Neural cell (in vitro differentiated cells): ENCODE data around the gene GNLY. TPM values are rescaled to one million over a fixed set of nuclear protein-coding genes. Genes with fewer than 3 reads are reported as not detected.

Source experiments
- H2AFZ ChIP-seq: fragments of 200-600, 300-800 bp; sonication (generic), shearing (Covaris generic); 2 replicates; pipeline ENCODE4 v1.6.0; 2014; ENCODE audit warnings: low read depth, mild to moderate bottlenecking, antibody characterized with exemption, low read length, moderate library complexity
- H3F3A ChIP-seq: fragments of 200-600 bp; shearing (Covaris generic); 2 replicates; pipeline ENCODE4 v1.6.1; 2016; ENCODE audit warnings: mild to moderate bottlenecking, moderate library complexity, mixed read lengths, antibody characterized with exemption, low read length; ENCODE audit not compliant: insufficient read depth, poor library complexity, severe bottlenecking
- H3K27ac ChIP-seq: fragments of 200-600, 300-800 bp; sonication (generic), shearing (Covaris generic); 2 replicates; pipeline ENCODE4 v1.5.1; 2014; ENCODE audit warnings: mild to moderate bottlenecking, low read length, moderate library complexity
- H3K27me3 ChIP-seq: fragments of 300-800, 200-600 bp; sonication (generic), shearing (Covaris generic); 2 replicates; pipeline ENCODE4 v1.6.0; 2014; ENCODE audit warnings: mild to moderate bottlenecking, low read depth, low read length, moderate library complexity; ENCODE audit not compliant: insufficient read depth
- H3K36me3 ChIP-seq: fragments of 300-800, 200-600 bp; sonication (generic), shearing (Covaris generic); 2 replicates; pipeline ENCODE4 v1.5.1; 2014; ENCODE audit warnings: mild to moderate bottlenecking, antibody characterized with exemption, low read length, moderate library complexity; ENCODE audit not compliant: insufficient read depth
- H3K4me2 ChIP-seq: fragments of 300-800, 200-600 bp; sonication (generic), shearing (Covaris generic); 2 replicates; pipeline ENCODE4 v1.6.0; 2014; ENCODE audit warnings: mild to moderate bottlenecking, low read length
- H3K4me3 ChIP-seq: fragments of 300-800, 200-600 bp; sonication (generic), shearing (Covaris generic); 2 replicates; pipeline ENCODE4 v1.5.1; 2014; ENCODE audit warnings: mild to moderate bottlenecking, low read length, moderate library complexity
- H3K79me2 ChIP-seq: fragments of 200-600 bp; shearing (Covaris generic); replicated peaks from 2 replicates; pipeline ENCODE4 v1.6.0; 2014; ENCODE audit warnings: mild to moderate bottlenecking, low read length, moderate library complexity; ENCODE audit not compliant: insufficient read depth
- H3K9ac ChIP-seq: fragments of 300-800, 200-600 bp; sonication (generic), shearing (Covaris generic); 2 replicates; pipeline ENCODE4 v1.6.1; 2016; ENCODE audit warnings: mild to moderate bottlenecking, low read length, mixed read lengths
- H3K9me2 ChIP-seq: fragments of 200-600 bp; shearing (Covaris generic); 2 replicates; pipeline ENCODE4 v1.6.1; 2016; ENCODE audit warnings: mild to moderate bottlenecking, low read length, mixed read lengths; ENCODE audit not compliant: insufficient read depth
- H3K9me3 ChIP-seq: fragments of 200-600, 300-800 bp; sonication (generic), shearing (Covaris generic); 2 replicates; pipeline ENCODE4 v1.6.1; 2016; ENCODE audit warnings: mild to moderate bottlenecking, mixed run types, low read length, moderate library complexity, mixed read lengths
- H4K20me1 ChIP-seq: fragments of 200-600 bp; shearing (Covaris generic); 2 replicates; pipeline ENCODE4 v1.6.1; 2016; ENCODE audit warnings: mild to moderate bottlenecking, mixed run types; ENCODE audit not compliant: insufficient read depth
- CTCF ChIP-seq: fragments of 450-650 bp; IDR thresholded peaks from 2 replicates; pipeline ENCODE4 v1.5.1; 2014; ENCODE audit warnings: antibody characterized with exemption, mild to moderate bottlenecking, moderate library complexity; ENCODE audit not compliant: poor library complexity, severe bottlenecking
- EP300 ChIP-seq: fragments of 450-650 bp; conservative IDR thresholded peaks from 2 replicates; pipeline ENCODE4 v1.6.1; 2014; ENCODE audit warnings: antibody characterized with exemption, mild to moderate bottlenecking, moderate library complexity; ENCODE audit not compliant: poor library complexity, severe bottlenecking
- EZH2 ChIP-seq: fragments of 200-600, 300-800 bp; shearing (Covaris generic), sonication (generic); IDR thresholded peaks from 2 replicates; pipeline ENCODE4 v1.6.1; 2014; ENCODE audit warnings: antibody characterized with exemption, low read length, borderline replicate concordance, mild to moderate bottlenecking; ENCODE audit not compliant: insufficient read depth, poor library complexity, severe bottlenecking
- MXI1 ChIP-seq: fragments of 450-650 bp; conservative IDR thresholded peaks from 2 replicates; pipeline ENCODE4 v1.6.1; 2014; ENCODE audit warnings: antibody characterized with exemption, mild to moderate bottlenecking; ENCODE audit not compliant: poor library complexity, severe bottlenecking
- POLR2AphosphoS5 ChIP-seq: IDR thresholded peaks from 2 replicates; pipeline ENCODE4 v1.6.1; 2012
- RAD21 ChIP-seq: fragments of 450-650 bp; conservative IDR thresholded peaks from 2 replicates; pipeline ENCODE4 v1.6.1; 2014; ENCODE audit warnings: antibody characterized with exemption, mild to moderate bottlenecking, moderate library complexity
- REST ChIP-seq: IDR thresholded peaks from 2 replicates; pipeline ENCODE4 v1.6.1; 2012; ENCODE audit warnings: borderline replicate concordance
- SMC3 ChIP-seq: fragments of 450-650 bp; conservative IDR thresholded peaks from 2 replicates; pipeline ENCODE4 v1.6.1; 2014; ENCODE audit warnings: antibody characterized with exemption, mild to moderate bottlenecking, moderate library complexity; ENCODE audit not compliant: poor library complexity
- TAF1 ChIP-seq: IDR thresholded peaks from 2 replicates; pipeline ENCODE4 v1.6.1; 2012; ENCODE audit warnings: low read depth
- polyA plus RNA-seq: library from polyadenylated mRNA; depleted of rRNA; stranded (reverse); fragments of >200 nt; gene quantifications from 2 replicates; pipeline ENCODE4 v1.2.3, GENCODE V29; 2014

Gene GNLY
- polyA plus RNA-seq, 1 donor from 2014 or later, result not detected

DNA sequence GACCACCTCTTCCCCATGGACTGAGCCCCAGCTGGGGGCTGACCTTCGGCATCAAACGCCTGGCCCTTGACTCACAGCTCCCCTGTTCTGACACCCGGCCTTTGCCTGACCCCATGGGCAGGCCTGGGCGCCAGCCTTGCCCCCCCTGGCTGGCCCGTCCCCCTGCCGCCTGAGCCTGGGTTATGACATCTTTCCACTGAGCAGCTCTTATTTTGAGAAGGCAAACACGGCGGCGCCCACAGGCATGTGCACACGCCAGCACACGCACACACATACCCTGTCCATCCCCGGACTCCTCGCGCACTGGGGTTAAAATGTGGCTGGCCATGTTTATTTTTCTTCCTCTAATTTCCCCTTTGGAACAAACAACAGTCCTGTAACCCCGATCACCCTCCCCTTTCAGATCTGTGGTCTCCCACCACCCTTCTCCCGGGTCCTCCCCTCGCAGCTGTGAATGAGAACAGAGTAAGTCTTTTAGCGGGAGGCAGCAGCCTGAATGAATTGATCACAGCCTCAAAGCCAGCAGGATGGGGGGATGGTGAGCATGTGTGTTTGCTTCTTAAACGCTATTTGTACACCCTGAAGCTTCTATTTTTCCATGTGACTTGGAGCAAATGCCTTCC lies 47.8 kb downstream of the GNLY start:
- Histone ChIP-seq H3K9me2 (no peaks in the 10 kb centered on the region), H3K79me2 (no peaks in the 10 kb centered on the region), H3F3A (no peaks in the 10 kb centered on the region), H3K27me3 (no peaks in the 10 kb centered on the region), H4K20me1 (no peaks in the 10 kb centered on the region), H3K9me3 (no peaks in the 10 kb centered on the region), H3K36me3 (no peaks in the 10 kb centered on the region), H2AFZ (peak overlapping the region; percentile 49), H3K27ac (peak overlapping the region; percentile 30), H3K4me2 (no peak overlapping the region), H3K4me3 (no peak overlapping the region), H3K9ac (peak overlapping the region; percentile 30)
- TF ChIP-seq POLR2AphosphoS5 (peak; percentile 31), REST (peak; percentile 30), MXI1 (no peak)

- Histone ChIP-seq H3K9me3 (no peaks in the 10 kb centered on the region), H3K4me3 (no peak overlapping the region), H3K27ac (no peak overlapping the region), H3K27me3 (no peaks in the 10 kb centered on the region), H3K4me2 (no peak overlapping the region), H3K9ac (no peak overlapping the region), H3K9me2 (no peaks in the 10 kb centered on the region), H3K36me3 (no peaks in the 10 kb centered on the region), H2AFZ (no peak overlapping the region), H3K79me2 (no peaks in the 10 kb centered on the region), H3F3A (no peaks in the 10 kb centered on the region), H4K20me1 (no peaks in the 10 kb centered on the region)
- no peak for TF ChIP-seq EP300
- no peak for TF ChIP-seq RAD21
- no peak for TF ChIP-seq EZH2
- no peak for TF ChIP-seq SMC3
- no peak for TF ChIP-seq REST
- TF ChIP-seq MXI1, result no peak
- no peak for TF ChIP-seq CTCF
- no peak for TF ChIP-seq TAF1
- TF ChIP-seq POLR2AphosphoS5, result no peak
Measured at GRCh38 chr2:85743304-85743978, 49.3 kb downstream of the GNLY start.
